Mammary microvascular endothelial cell (primary cell): ENCODE data around the gene ZDHHC9. TPM values are rescaled to one million over a fixed set of nuclear protein-coding genes. Genes with fewer than 3 reads are reported as not detected.

ENCODE experiments used
- total RNA-seq: library from RNA; depleted of rRNA; stranded (reverse); fragments of >200 nt; gene quantifications from 2 replicates; pipeline ENCODE4 v1.2.3, GENCODE V29; 2015

The ZDHHC9 gene
- total RNA-seq, result 18.3 and 23.0 TPM in 2 replicates

DNA sequence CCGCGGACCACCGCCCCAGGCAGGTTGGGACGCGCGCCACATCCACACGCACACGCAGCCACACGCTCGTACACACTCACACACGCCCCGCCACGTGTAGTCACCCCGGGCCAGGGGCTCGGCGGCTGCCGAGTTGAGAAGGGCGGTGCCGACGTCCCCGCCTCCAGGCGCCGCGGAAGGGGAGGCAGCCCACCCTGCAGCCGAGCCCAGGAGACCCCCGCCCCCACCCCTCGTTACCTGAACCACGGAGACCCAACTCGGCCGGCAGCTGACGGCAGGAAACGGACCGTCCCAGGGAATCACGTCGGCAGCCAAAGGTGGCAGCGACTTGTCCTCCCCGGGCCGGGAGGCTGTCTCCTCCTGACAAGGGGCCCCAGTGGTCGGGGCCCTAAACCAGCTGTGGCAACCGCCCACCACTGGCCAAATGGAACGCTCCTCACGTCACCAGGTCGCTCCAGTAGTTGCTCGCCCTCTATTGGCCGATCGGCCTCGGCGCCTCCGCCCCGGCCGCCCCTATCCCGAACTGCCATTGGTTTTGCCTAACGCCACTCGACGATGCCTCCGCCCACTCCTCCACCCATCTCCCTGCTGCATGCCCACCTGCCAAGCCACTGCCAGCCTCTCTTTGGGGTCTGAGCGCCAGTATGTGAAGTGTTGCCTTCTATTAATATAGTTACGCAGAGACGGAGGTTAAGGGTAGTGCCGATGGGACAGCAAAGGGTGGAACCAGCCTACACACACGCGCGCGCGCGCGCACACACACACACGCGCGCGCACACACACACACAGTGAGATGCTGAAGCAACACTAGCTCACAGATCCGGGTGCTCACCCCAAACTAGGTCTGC, at the start of gene ZDHHC9:
TSS of gene ZDHHC9 (minus strand) at position 428 of the 848 bp plus-strand sequence. CDS start 1,941 bp downstream, outside the sequence.

GRCh38 chrX:129779747-129780146, 63.9 kb downstream of the ZDHHC9 start, which contains the start of gene SASH3:
Gene SASH3, plus strand, starts transcription at chrX:129779949. Its CDS starts 149 bp downstream, at chrX:129780098.

Other genes with a start within 250 kb of the ZDHHC9 start
- gene APLN, start 188.9 kb downstream of the ZDHHC9 start, total RNA-seq, result 567 and 583 TPM in 2 replicates
- gene XPNPEP2, start 104.9 kb downstream of the ZDHHC9 start, total RNA-seq, result not detected in 2 replicates
- gene SASH3, start 63.9 kb downstream of the ZDHHC9 start, total RNA-seq, result not detected in 2 replicates
- gene UTP14A, start 62.3 kb upstream of the ZDHHC9 start, total RNA-seq, result 14.9 and 18.6 TPM in 2 replicates
- gene BCORL1, start 138.7 kb upstream of the ZDHHC9 start, total RNA-seq, result 1.5 and 2.5 TPM in 2 replicates